ENCODE data around the gene GCA.

The GCA gene

GRCh38 chr2:162301877-162302276 lies 42.1 kb upstream of the GCA start:
- no peak for TF ChIP-seq POLR2AphosphoS5 (IDR thresholded peaks at IDR 0.05; ENCODE audit: low read depth)
- TF ChIP-seq, protein P1, sequence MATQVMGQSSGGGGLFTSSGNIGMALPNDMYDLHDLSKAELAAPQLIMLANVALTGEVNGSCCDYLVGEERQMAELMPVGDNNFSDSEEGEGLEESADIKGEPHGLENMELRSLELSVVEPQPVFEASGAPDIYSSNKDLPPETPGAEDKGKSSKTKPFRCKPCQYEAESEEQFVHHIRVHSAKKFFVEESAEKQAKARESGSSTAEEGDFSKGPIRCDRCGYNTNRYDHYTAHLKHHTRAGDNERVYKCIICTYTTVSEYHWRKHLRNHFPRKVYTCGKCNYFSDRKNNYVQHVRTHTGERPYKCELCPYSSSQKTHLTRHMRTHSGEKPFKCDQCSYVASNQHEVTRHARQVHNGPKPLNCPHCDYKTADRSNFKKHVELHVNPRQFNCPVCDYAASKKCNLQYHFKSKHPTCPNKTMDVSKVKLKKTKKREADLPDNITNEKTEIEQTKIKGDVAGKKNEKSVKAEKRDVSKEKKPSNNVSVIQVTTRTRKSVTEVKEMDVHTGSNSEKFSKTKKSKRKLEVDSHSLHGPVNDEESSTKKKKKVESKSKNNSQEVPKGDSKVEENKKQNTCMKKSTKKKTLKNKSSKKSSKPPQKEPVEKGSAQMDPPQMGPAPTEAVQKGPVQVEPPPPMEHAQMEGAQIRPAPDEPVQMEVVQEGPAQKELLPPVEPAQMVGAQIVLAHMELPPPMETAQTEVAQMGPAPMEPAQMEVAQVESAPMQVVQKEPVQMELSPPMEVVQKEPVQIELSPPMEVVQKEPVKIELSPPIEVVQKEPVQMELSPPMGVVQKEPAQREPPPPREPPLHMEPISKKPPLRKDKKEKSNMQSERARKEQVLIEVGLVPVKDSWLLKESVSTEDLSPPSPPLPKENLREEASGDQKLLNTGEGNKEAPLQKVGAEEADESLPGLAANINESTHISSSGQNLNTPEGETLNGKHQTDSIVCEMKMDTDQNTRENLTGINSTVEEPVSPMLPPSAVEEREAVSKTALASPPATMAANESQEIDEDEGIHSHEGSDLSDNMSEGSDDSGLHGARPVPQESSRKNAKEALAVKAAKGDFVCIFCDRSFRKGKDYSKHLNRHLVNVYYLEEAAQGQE (IDR thresholded peaks at IDR 0.05; ENCODE audit: insufficient replicate concordance, low read depth) = no peak
- TF ChIP-seq GABPA (IDR thresholded peaks at IDR 0.05; ENCODE audit: low read depth) = no peak
- no peak for TF ChIP-seq SPI1 (IDR thresholded peaks at IDR 0.05; ENCODE audit: borderline replicate concordance, low read depth)
- TF ChIP-seq, protein P2, sequence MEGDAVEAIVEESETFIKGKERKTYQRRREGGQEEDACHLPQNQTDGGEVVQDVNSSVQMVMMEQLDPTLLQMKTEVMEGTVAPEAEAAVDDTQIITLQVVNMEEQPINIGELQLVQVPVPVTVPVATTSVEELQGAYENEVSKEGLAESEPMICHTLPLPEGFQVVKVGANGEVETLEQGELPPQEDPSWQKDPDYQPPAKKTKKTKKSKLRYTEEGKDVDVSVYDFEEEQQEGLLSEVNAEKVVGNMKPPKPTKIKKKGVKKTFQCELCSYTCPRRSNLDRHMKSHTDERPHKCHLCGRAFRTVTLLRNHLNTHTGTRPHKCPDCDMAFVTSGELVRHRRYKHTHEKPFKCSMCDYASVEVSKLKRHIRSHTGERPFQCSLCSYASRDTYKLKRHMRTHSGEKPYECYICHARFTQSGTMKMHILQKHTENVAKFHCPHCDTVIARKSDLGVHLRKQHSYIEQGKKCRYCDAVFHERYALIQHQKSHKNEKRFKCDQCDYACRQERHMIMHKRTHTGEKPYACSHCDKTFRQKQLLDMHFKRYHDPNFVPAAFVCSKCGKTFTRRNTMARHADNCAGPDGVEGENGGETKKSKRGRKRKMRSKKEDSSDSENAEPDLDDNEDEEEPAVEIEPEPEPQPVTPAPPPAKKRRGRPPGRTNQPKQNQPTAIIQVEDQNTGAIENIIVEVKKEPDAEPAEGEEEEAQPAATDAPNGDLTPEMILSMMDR (IDR thresholded peaks at IDR 0.05; ENCODE audit: insufficient read depth, low read length) = no peak
- no peak overlapping the region for H3K4me3 ChIP-seq (replicated peaks; ENCODE audit: insufficient read depth, low read length)
- no peak overlapping the region for H3K27ac ChIP-seq (replicated peaks)
- no peaks in the 10 kb centered on the region for H3K27me3 ChIP-seq (ENCODE audit: insufficient read depth, poor library complexity, severe bottlenecking)
- no peak for DNase-seq (ENCODE audit: low read depth in 1 of 2, low spot score in 1 of 2)

DNA sequence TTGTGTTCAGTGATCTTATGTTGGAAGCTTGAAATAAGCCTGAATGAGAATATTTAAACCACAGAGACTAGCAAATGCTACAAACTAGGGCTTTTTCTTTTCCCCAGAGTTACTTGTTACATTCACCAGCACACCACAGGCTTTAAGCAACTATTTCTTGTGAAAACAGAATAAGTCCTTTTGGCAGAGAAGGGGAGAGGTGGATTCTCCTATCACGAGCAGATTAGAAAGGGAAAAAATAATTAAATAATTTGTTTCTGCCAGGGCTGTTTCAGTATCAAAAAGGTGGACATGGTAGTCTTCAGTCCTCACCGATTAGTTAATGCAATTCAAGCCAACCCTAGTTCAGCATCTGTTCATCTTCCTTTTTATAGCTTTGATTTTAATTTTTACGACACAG lies 38.0 kb upstream of the GCA start:
- H3K27me3 ChIP-seq (ENCODE audit: insufficient read depth, poor library complexity, severe bottlenecking) = no peaks in the 10 kb centered on the region
- no peak overlapping the region for H3K27ac ChIP-seq (replicated peaks)
- TF ChIP-seq, protein P1 (IDR thresholded peaks at IDR 0.05; ENCODE audit: insufficient replicate concordance, low read depth) = no peak
- TF ChIP-seq GABPA (IDR thresholded peaks at IDR 0.05; ENCODE audit: low read depth) (no peak), POLR2AphosphoS5 (IDR thresholded peaks at IDR 0.05; ENCODE audit: low read depth) (no peak), SPI1 (IDR thresholded peaks at IDR 0.05; ENCODE audit: borderline replicate concordance, low read depth) (no peak)
- TF ChIP-seq, protein P2 (IDR thresholded peaks at IDR 0.05; ENCODE audit: insufficient read depth, low read length) = no peak
- H3K4me3 ChIP-seq (replicated peaks; ENCODE audit: insufficient read depth, low read length) = no peak overlapping the region
- no peak for DNase-seq (ENCODE audit: low read depth in 1 of 2, low spot score in 1 of 2)

GRCh38 chr2:162308747-162309503 lies 35.0 kb upstream of the GCA start:
- no peak overlapping the region for H3K27ac ChIP-seq (replicated peaks)
- no peak for TF ChIP-seq POLR2AphosphoS5 (IDR thresholded peaks at IDR 0.05; ENCODE audit: low read depth)
- TF ChIP-seq, protein P1 (IDR thresholded peaks at IDR 0.05; ENCODE audit: insufficient replicate concordance, low read depth) = no peak
- no peak for TF ChIP-seq SPI1 (IDR thresholded peaks at IDR 0.05; ENCODE audit: borderline replicate concordance, low read depth)
- TF ChIP-seq, protein P2 (IDR thresholded peaks at IDR 0.05; ENCODE audit: insufficient read depth, low read length) = no peak
- TF ChIP-seq GABPA (IDR thresholded peaks at IDR 0.05; ENCODE audit: low read depth) = no peak
- no peaks in the 10 kb centered on the region for H3K27me3 ChIP-seq (ENCODE audit: insufficient read depth, poor library complexity, severe bottlenecking)
- H3K4me3 ChIP-seq (replicated peaks; ENCODE audit: insufficient read depth, low read length) = no peak overlapping the region
- DNase-seq (ENCODE audit: low read depth in 1 of 2, low spot score in 1 of 2) = no peak
